Hematopoietic multipotent progenitor cell treated with erythropoietin and hydrocortisone succinate and interleukin-3 and kit ligand, for 17 days (in vitro differentiated cells): ENCODE data around the gene TBX6.
"Not testable (repeated sequence)": the region's sequence is repeated elsewhere in the genome, so short reads cannot be mapped to it uniquely, and the experiment has no call there.

ENCODE experiments used
- DNase-seq: peaks from one replicate; pipeline ENCODE4 v3.0.0-alpha.2; 2015; ENCODE audit warnings: low spot score

Gene TBX6

GRCh38 chr16:30091474-30092372 is at the start of gene TBX6:
Gene TBX6, minus strand, starts transcription at chr16:30091924. Its CDS starts 731 bp downstream, at chr16:30091193.
- DNase-seq = peak; percentile 91

- DNase-seq = no peak
These were observed 48.1 kb upstream of the TBX6 start for GRCh38 chr16:30139583-30140481.

GRCh38 chr16:30137897-30138296 is 46.2 kb upstream of the TBX6 start:
- no peak for DNase-seq

- no peak for DNase-seq
These were observed 45.4 kb upstream of the TBX6 start for GRCh38 chr16:30136971-30137605.

- DNase-seq = no peak
These were observed 40.9 kb upstream of the TBX6 start for GRCh38 chr16:30132591-30132990.

DNA sequence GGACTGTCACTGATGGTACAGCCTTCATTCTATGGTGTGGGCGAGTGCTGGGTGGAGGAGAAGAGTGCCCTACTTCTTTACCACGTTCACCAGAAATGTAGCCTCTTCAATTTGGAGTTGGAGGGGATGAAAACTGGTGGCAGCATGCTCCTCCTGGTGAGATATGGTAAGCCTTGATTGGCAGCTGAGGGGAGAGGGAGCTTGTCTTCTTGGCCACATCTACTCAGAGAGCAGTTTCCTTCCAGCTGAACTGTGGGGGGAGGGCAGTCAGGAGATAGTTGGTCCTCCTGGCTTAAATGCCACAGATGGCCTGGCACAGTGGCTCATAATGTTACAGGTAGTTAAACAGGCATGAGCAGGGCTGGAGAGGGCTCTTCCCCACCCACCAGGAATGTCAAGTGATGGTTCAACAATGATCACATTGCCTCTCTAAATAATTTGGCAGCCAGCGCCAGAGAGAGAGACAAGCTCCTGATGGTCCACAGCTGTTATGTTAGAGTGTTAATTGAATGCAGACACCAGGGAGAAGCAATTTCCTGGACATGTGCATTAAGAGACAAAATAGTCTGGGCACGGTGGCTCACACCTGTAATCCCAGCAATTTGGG is 40.2 kb upstream of the TBX6 start:
- no peak for DNase-seq

DNA sequence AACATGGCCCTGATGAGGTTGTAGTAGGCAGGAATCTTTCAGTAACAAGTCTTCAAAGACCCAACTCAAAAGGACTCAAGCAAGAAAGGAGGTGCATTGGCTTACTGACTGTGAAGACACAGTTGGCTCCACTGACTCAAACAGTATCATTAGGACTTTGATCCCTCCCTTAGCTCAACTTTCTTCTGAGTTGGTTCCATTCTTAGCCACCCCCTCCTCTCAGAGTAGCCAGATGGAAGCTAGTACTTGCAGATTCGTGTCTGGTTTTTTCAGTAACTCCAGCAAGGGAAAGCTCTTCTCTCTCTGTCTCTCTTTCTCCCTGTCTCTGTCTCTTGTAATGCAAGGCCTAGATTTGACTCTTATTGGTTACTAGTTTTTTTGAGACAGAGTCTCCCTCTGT is 36.3 kb upstream of the TBX6 start:
- DNase-seq = no peak

DNA sequence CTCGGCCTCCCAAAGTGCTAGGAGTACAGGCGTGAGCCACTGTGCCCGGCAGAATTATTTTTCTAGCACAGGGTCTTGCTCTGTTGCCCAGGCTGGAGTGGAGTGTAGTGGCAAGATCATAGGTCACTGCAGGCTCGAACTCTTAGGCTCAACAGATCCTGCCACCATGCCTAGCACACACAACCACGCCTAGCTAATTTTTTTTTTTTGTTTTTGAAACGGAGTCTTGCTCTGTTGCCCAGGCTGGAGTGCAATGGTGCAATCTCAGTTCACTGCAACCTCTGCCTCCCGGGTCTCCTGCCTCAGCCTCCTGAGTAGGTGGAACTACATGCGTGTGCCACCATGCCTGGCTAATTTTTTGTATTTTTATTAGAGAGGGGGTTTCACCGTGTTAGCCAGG is 34.0 kb upstream of the TBX6 start:
- not testable (repeated sequence) for DNase-seq

DNA sequence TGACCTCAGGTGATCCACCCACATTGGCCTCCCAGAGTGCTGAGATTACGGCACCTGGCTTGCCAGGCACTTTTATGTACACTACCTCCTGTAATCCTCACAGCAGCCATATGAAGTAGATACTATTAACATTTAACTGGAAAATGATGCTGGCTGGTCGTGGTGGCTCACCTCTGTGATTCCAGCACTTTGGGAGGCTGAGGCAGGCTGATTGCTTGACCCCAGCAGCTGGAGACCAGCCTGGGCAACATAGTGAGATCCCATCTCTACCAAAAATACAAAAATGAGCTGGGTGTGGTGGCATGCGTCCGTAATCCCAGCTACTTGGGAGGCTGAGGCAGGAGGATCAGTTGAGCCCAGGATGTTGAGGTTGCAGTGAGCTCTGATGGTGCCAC is 33.3 kb upstream of the TBX6 start:
- DNase-seq = no peak

- DNase-seq = no peak
These were observed 31.0 kb upstream of the TBX6 start for GRCh38 chr16:30122604-30123160.

DNA sequence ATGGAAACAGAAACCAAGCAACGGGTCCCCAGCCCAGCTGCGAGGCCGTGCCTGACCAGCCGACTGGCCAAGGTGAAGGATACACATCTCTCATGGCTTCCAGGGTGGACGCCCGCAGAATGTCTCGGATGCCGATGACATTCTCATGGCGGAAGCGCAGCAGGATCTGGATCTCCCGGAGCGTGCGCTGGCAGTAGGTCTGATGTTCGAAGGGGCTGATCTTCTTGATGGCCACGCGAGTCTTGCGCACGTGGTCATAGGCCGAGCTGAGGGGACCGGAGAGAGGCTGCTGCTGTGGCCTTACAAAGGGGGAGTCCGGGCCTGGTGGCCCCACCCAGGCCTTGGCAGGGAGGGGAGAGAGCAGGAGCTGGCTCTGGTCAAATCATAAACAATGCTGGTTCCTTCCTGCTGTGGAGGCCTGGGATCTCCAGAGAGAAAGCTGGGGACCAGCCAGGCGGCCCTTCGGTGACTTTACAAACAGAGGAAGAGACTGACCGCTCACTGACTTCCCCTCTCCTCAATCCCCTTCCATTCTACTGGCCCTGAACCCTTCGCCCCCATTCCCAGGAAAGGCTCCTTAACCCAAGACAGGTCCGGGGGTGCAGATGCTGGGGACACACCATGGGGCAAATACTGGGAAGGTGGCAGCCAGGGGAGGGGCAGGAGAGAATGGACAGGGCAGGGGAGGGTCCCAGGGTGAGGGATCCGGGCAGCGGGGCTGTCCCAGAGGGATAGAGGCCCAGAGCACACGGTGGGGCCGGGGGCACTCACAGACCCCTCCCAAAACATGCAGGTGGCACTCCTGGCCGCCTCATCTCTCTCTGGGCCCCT is 30.2 kb upstream of the TBX6 start:
- no peak for DNase-seq

- no peak for DNase-seq
These were observed 28.8 kb upstream of the TBX6 start for GRCh38 chr16:30120340-30121105.

- DNase-seq = no peak
These were observed 27.7 kb upstream of the TBX6 start for GRCh38 chr16:30119428-30119827.

GRCh38 chr16:30117768-30118167 is 26.0 kb upstream of the TBX6 start:
- DNase-seq = no peak

DNA sequence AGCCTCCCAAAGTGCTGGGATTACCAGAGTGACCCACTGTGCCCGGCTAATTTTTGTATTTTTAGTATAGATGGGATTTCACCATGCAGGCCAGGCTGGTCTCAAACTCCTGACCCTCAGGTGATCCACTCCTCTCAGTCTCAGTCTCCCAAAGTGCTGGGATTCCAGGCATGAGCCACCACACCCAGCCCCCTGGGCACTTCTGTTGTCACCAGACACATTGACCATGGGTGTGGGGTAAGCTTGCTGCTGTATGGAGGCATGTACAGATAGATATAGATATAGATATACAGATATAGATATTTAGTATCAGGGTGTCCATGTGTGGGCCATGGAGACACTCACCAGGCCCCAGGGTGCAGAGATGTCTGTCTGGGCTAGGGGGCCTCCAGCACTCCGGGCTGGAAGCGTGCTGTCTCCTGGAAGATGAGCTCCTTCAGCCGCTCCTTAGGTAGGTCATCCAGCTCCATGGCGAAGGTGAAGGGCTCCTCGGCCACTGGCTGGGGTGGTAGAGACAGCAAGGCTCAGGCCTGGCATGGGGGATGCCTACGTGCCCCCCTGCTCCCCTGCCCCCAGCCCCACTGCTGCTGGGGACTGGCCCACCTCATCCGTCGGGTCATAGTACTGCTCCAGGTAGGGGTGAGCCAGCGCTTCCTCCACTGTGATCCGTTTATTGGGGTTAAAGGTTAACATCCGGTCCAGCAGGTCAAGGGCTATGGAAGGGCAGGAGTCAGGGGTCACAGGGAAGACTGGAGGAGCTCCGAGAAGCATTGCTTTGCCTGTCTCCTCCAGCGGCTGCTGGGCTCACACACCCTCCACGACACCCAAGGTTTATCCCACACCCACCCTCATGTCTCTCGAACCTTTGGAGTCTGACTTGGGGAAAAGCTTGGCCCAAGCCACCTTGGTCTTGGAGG is 24.8 kb upstream of the TBX6 start:
- no peak for DNase-seq

DNA sequence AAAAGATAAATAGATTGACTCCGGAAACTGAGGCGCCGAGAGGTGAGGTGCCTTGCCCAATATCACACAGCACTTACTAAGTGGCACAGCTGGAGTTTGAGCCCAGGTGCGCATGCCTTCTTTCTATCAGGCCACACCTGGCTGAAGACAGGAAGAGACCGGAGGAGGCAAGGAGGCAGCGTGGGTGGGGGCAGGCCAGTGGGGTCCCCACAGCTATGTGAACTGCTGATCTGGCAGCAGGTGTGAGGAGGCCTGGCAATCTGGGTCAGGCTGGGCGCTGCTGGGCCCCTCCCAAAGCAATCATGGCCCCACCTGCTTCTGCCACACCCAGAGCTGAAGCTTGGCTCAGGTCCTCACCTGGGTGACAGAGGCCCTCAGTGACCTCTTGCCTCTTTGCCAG is 23.5 kb upstream of the TBX6 start:
- DNase-seq = no peak

- DNase-seq = not testable (repeated sequence)
These were observed 23.1 kb upstream of the TBX6 start for GRCh38 chr16:30114833-30115232.

DNA sequence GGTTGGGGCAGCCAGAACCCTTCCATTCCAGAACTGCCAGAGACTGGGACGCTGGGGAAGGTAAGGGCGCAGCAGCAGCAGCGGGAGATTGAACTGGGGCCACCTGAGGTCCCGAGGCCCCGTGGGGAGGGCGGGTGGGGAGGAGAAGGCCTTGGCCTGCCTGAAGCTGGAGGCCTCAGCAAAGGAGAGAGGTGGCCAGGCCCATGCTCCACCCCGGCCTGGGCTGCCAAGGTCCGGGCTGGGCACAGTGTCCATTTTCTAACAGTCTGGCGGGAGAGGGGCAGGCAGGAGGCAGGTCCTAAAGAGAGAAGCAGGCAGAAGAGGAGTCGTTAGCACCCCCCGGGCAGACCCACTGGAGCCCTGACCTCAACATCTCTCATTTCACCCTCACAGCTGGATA is 22.7 kb upstream of the TBX6 start:
- DNase-seq = no peak
